ENCODE results near the gene ACSL1.

ACSL1 gene

GRCh38 chr4:184807256-184807655, 18.5 kb downstream of the ACSL1 start:
- no peak for TF ChIP-seq CTCF (IDR thresholded peaks at IDR 0.05; ENCODE audit: borderline replicate concordance, insufficient read depth, low read depth, low read length)

GRCh38 chr4:184806711-184807110, 19.1 kb downstream of the ACSL1 start:
- no peak overlapping the region for H3K4me3 ChIP-seq (ENCODE audit: low read depth, low read length)
- TF ChIP-seq CTCF (IDR thresholded peaks at IDR 0.05; ENCODE audit: borderline replicate concordance, insufficient read depth, low read depth, low read length), result no peak

More at GRCh38 chr4:184807256-184807655, 18.5 kb downstream of the ACSL1 start:
- no peak overlapping the region for H3K4me3 ChIP-seq (ENCODE audit: low read depth, low read length)

DNA sequence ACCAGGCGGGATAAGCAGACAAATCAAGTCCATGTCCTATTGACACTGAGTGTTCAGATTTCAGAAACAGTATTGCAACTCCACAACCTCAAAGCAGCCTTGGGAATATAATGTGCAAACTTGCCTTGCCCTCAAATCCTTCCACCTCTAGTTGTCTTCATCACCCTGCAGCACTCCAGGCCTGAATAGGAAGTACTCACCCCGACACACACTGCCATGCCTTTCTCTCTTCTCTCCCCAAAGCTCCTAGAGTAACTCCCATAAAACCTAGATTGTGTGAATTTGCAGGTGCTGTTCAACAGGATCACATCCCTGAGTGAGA, 19.6 kb downstream of the ACSL1 start:
- no peak for TF ChIP-seq CTCF (IDR thresholded peaks at IDR 0.05; ENCODE audit: borderline replicate concordance, insufficient read depth, low read depth, low read length)
- H3K4me3 ChIP-seq (ENCODE audit: low read depth, low read length), result no peak overlapping the region

- no peak for TF ChIP-seq CTCF (IDR thresholded peaks at IDR 0.05; ENCODE audit: borderline replicate concordance, insufficient read depth, low read depth, low read length)
- no peak overlapping the region for H3K4me3 ChIP-seq (ENCODE audit: low read depth, low read length)
These were observed 20.1 kb downstream of the ACSL1 start for GRCh38 chr4:184805462-184806228.

DNA sequence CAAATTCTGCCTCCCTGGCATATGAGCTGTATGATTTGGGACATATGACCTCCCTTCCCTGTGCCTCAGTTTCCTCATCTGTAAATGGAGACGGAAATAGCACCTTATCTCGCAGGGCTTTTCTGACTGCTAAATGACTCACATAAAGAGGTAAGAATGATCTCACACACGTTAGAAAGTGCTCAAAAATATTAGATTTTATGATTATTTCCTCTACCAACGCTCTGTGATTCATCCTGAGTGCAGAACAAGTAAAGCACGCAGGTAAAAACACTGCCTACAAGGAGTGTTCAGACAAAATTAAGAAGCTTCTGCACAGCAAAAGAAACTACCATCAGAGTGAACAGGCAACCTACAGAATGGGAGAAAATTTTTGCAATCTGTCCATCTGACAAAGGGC, 21.1 kb downstream of the ACSL1 start:
- H3K4me3 ChIP-seq (ENCODE audit: low read depth, low read length), result no peak overlapping the region
- no peak for TF ChIP-seq CTCF (IDR thresholded peaks at IDR 0.05; ENCODE audit: borderline replicate concordance, insufficient read depth, low read depth, low read length)

DNA sequence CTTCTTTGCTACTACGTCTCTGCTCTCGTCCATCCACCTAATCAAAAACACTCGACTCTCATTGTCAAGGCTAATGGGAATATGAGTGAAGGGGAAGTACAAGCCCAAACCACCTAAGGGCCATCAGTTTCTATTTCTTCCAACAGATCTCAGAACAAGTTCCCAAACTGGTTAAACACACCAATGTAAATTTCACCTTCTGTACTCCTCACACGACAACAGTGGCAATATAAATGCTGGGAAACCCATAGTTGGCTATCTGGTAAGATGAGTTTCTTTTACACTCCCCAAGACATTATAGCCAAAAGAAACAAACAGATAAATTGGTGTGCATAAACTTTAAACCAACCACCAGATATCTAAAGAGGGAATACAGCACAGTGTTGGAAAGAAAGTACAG, 21.9 kb downstream of the ACSL1 start:
- no peak for TF ChIP-seq CTCF (IDR thresholded peaks at IDR 0.05; ENCODE audit: borderline replicate concordance, insufficient read depth, low read depth, low read length)
- H3K4me3 ChIP-seq (ENCODE audit: low read depth, low read length), result no peak overlapping the region

DNA sequence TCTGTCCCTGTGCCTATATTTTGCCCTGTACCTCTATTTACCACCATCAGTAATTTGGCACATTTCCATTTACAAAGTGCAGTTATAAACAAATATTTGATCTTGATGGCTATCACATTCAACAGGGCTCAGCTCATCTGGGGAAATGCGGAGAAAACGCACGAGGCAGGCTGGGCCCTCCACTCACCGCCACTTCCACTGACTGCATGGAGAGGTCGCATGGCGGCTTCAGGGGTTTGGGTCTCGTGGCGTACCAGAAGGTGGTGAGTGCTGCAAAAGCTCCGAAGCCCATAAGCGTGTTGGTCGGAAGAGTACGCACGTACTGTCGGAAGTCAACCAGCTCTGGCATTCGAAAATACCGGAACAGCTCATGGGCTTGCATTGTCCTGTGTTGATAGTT, 22.6 kb downstream of the ACSL1 start:
- TF ChIP-seq CTCF (IDR thresholded peaks at IDR 0.05; ENCODE audit: borderline replicate concordance, insufficient read depth, low read depth, low read length), result no peak
- H3K4me3 ChIP-seq (ENCODE audit: low read depth, low read length), result no peak overlapping the region

Data from GM12875 (cell line).